ENCODE measurements around the gene DTNB.

The DTNB gene

DNA sequence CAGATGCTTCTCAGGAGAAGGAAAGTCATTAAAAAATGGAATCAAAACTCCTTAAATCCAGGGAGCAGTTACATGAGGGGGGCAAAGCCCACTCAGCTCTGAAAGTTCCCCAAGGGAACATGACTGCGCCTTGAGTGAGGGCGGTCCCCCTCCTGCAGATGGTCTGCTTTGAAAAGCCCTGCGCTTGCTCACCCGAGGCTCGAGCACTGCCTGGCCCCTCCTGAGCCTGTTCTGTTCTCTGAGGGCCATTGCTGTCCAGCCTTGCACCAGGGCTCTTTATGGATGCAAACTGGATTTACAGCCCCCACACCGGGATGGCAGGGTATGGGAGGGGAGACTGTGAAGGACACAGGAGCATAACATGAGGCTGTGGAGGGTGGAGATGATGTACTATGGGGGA, 293.8 kb downstream of the DTNB start:
- no peak for DNase-seq

- DNase-seq = no peak
These were observed 294.5 kb downstream of the DTNB start for GRCh38 chr2:25378731-25379490.

DNA sequence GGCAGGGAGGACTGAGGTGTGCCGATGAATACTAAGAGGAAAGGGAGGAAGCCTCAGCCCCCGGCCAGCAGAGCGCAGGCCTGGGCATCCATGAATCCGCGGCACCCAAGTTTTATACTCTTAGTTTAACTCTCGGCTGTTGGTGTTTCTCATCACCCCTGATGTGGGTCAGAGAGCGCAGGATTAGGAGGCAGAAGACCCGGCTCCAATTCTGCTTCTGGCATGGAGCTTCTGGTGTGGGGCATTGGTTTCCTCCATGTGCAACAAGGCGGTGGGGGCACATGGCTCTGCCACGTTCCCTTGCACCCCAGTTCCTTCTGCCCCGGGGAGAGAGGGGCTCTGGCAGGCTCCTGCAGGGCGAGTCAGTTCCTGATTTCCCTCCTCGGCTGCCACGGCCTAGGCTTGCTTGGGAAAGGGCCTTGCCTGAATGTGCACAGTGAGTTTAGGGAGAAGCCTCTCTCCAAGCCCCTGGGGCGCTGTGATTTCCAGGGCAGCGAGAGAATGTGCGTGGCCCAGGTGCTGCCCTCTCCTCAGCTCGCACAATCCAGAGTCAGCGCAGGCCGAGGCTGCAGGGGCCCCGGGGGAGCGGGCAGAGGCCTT, 295.5 kb downstream of the DTNB start:
- DNase-seq = no peak

- peak; percentile 89 for DNase-seq
These were observed 296.4 kb downstream of the DTNB start for GRCh38 chr2:25376750-25377621.

DNA sequence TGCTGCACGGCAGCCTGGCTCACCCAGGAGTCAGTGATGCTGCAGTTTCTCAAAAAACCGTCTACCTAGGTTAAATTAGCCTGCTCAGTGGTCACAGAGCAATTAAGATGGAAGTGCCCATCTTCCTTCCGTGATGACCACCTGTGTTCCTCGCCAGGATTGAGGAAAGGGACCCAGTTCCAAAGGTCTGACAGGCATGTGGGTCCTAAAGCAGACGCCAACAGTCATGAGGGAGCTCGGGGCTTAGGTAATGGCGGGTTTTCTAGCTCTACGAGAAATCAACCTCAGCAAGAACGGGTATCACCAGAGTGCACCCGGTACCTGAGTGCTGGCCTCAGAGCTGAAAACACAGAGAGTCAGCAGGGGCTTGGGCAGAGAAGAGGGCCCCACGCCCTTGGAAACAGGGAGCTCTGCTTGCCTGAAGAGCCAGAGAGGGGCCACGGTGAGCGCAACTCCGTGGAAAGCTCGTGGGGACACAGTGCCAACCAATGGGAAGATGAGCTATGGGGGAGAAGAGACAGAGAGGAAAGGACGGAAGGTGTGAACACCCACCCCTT, 297.3 kb downstream of the DTNB start:
- DNase-seq = no peak

GRCh38 chr2:25375371-25375988, 297.9 kb downstream of the DTNB start:
- DNase-seq = no peak

DNA sequence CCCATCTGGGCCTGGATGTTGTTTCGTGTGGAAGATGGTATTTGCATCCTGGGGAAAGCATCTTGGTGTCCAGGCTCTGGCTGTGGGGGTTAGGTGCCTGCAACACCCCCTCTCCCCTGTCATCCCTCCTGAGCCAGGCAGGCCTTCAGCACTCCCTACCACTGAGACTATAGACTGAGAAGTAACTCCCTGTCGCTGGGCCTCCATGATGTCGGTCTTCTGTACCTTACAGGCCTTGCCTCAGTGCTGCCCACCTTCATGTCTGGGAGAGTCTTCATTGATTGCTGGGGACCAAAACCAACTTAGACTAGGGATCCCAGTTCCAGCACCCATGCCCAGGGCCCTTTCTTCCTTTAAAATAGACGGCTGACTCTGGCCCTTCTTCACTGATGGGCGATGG, 298.6 kb downstream of the DTNB start:
- DNase-seq = no peak

GRCh38 chr2:25374411-25374810, 299.0 kb downstream of the DTNB start:
- DNase-seq = no peak

DNA sequence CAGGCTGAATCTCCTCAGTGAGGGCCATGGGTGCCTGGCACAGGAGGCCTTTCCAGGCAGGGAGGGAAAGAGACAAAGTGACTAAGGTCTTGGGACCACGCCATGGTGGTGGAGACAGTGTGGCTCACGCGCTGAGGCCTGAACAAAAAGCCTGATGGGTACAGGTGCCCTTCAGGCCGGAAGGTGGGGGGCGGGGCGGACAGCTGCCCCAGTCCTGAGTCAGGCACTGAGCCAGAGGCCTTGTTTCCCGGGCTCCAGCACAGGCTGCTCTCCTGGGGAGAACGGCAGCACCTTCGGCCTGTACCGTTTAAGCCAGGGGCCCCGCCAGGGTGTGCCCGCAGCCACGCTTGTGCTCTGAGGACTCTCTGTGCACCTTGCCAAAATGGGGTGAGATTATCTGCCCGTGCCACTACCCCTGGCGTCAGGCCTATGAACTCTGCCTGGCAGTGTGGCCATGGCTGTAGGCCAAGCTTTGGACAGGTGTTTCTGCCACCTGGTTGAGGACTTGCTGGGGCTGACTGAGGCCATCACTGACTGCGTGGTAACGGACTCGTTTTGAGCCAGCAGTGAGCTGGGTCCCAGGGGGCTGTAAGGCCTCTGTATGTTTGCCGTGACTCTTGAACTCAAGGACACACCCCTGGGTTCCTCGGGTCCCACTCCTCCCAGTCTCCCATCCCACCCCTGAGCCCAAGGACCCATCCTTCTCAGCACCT, 300.0 kb downstream of the DTNB start:
- peak; percentile 44 for DNase-seq

- no peak for DNase-seq
These were observed 300.7 kb downstream of the DTNB start for GRCh38 chr2:25372405-25373268.

GRCh38 chr2:25371253-25372241, 301.8 kb downstream of the DTNB start:
- DNase-seq = no peak

- DNase-seq = no peak
These were observed 303.5 kb downstream of the DTNB start for GRCh38 chr2:25369876-25370275.

GRCh38 chr2:25369439-25369838, 303.9 kb downstream of the DTNB start:
- no peak for DNase-seq

- DNase-seq = no peak
These were observed 304.7 kb downstream of the DTNB start for GRCh38 chr2:25368660-25369059.

DNA sequence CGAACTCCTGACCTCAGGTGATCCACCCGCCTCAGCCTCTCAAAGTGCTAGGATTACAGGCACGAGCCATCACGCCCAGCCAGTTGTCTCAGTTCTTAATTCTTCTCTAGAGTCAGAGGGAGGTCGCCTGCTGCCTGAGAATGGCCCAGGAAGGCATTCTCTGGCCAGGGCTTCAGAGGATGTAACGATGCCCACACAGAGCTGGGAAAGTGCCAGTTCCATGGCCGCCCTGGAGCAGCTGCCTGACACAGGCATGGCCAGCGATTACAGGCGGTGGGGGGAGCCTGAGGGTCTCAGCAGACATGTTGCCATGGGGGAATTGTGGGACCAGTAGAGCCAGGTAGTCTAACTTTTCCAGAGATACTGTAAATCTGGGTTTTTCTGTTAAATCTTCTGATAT, 306.1 kb downstream of the DTNB start:
- no peak for DNase-seq

DNA sequence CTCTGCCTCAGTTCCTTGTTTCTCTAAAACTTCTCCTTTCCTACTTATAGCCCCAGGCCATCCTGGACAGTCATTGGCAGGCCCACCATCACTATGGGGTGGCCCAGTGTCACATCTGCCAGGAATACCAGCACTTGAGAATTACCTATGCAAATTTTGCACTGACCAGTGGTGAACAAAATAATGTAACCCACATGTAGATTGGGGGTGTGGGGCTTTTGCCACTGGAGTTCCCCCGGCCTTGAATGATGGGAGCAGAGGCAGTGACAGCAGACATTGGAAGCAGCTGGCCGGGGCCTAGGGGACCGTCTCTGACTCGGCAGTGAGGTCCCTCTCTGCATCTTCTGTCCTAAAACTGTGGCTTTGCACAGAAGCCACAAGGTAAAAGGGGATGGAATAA, 306.7 kb downstream of the DTNB start:
- DNase-seq = no peak

GRCh38 chr2:25365241-25365640, 308.1 kb downstream of the DTNB start:
- DNase-seq = no peak

DNA sequence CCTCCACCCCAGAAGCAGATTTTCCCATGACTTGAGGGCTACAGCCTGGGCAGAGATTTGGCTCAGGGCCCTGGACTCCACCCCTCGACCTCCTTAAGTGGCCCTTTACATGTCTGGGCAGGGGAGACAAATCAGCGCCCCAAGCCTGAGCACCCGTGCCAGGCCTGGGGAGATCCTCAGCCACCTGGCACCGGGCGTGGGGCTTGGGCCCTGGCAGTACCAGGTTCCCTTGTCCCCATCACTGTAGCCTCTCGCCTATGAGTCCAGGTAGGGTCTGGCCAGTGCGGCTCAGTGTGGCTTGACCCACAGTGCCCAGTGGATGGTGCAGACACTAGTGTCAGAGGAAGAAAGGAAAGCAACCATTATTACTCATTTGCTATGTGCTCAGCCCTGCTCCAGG, 309.6 kb downstream of the DTNB start:
- no peak for DNase-seq

DNA sequence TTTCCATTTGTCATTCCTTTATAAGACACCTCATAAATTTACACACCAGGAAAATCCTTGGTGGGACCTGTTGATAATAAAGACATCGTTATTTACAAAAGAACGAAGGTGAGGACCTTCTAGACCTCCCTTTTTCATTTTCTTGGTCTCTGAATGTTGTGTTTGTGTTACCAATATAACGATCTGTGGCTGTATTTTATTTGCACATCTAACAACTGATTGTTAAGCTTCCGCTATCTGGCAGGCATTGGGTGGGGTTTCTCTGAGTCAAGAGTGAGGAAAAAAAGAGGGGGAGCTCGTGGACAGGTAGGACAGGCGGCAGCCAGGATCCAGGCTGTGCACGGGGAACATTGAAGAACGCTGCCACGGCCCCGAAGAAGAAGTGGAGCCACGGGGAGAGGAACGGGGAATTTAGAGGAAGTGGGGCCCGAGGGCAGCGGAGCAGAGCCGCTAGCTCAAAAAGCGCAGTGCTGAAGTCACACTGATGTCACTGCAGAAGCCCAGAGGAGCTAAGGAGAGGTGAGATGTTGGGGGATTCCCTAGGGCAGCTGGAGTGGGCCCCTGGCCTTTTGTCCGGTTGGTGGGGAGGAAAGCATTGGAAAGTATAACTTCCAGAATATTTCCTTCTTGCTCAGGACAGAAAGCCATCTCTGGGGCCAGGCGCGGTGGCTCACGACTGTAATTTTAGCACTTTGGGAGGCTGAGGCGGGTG, 310.8 kb downstream of the DTNB start:
- DNase-seq = no peak

All from NCI-H1436 (cell line).